GOT3 (cell line): Measurements from ENCODE around the gene PHF11.

ENCODE experiments used
- DNase-seq: peaks from one replicate; lab custom pipeline; 2025; ENCODE audit warnings: mixed read lengths; lab: John Stamatoyannopoulos, UW

The PHF11 gene

GRCh38 chr13:49498206-49498605 is 2.5 kb downstream of the PHF11 start:
- no peak for DNase-seq

- no peak for DNase-seq
These were observed 4.3 kb downstream of the PHF11 start for GRCh38 chr13:49499889-49500660.

- no peak for DNase-seq
These were observed 7.2 kb downstream of the PHF11 start for GRCh38 chr13:49502954-49503353.

- no peak for DNase-seq
These were observed 8.2 kb downstream of the PHF11 start for GRCh38 chr13:49503951-49504350.

GRCh38 chr13:49512578-49512977 is 16.8 kb downstream of the PHF11 start:
- no peak for DNase-seq

- DNase-seq: no peak
These were observed 20.7 kb downstream of the PHF11 start for GRCh38 chr13:49516467-49516866.

GRCh38 chr13:49517461-49517860 is 21.7 kb downstream of the PHF11 start:
- DNase-seq: no peak

- DNase-seq: no peak
These were observed 25.5 kb downstream of the PHF11 start for GRCh38 chr13:49521224-49521623.

GRCh38 chr13:49524740-49525501 is 29.2 kb downstream of the PHF11 start:
- no peak for DNase-seq

GRCh38 chr13:49527123-49527522 is 31.4 kb downstream of the PHF11 start:
- DNase-seq: no peak

GRCh38 chr13:49528161-49528560 is 32.4 kb downstream of the PHF11 start:
- no peak for DNase-seq

- DNase-seq: no peak
These were observed 34.7 kb downstream of the PHF11 start for GRCh38 chr13:49530457-49530856.

- no peak for DNase-seq
These were observed 36.8 kb downstream of the PHF11 start for GRCh38 chr13:49532593-49532992.

- no peak for DNase-seq
These were observed 37.3 kb downstream of the PHF11 start for GRCh38 chr13:49533011-49533410.

- DNase-seq: no peak
These were observed 38.0 kb downstream of the PHF11 start for GRCh38 chr13:49533591-49534269.

- no peak for DNase-seq
These were observed 40.6 kb downstream of the PHF11 start for GRCh38 chr13:49536144-49536873.

GRCh38 chr13:49538404-49538803 is 42.7 kb downstream of the PHF11 start:
- no peak for DNase-seq

- no peak for DNase-seq
These were observed 43.6 kb downstream of the PHF11 start for GRCh38 chr13:49539313-49539712.

GRCh38 chr13:49539746-49540145 is 44.0 kb downstream of the PHF11 start:
- DNase-seq: no peak

GRCh38 chr13:49540552-49540951 is 44.8 kb downstream of the PHF11 start:
- DNase-seq: no peak

GRCh38 chr13:49543656-49544055 is 47.9 kb downstream of the PHF11 start:
- DNase-seq: no peak

- no peak for DNase-seq
These were observed 49.9 kb downstream of the PHF11 start for GRCh38 chr13:49545661-49546060.
